Fibroblast of lung (primary cell): ENCODE results near the gene SORCS2.

Experiments used
- CTCF ChIP-seq, 2 donors: IDR thresholded peaks in 1 of 2; conservative IDR thresholded peaks in 1 of 2; 1 replicate in 1 of 2; 2 replicates in 1 of 2; pipeline ENCODE4 v1.5.1; 2011 to 2012; ENCODE audit warnings: low read length in 2 of 2, control low read depth in 1 of 2, inconsistent platforms in 1 of 2, low read depth in 1 of 2, mild to moderate bottlenecking in 1 of 2
- EZH2 ChIP-seq: IDR thresholded peaks from 2 replicates; pipeline ENCODE4 v1.5.1; 2012; ENCODE audit warnings: low read length, control low read depth, mild to moderate bottlenecking; ENCODE audit errors: missing control alignments

DNA sequence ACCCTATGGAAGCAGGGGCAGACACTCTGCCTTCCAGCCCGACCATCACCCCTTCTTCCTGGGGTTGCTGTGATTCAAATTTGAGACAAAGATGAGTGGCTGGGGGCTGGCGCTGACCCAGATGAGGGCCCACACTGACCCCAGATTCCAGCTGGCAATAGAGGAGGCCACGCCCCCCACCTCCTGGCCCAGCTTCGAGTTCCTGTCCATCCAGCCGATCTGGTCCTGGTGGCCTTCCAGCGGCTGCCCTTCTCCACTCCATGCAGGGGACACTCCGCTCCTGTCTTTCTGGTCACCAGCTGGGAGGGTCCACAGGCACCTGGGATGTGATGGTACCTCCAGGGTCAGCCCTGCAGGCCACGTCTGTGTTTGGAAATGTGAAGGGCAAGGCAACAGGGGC lies 340.9 kb downstream of the SORCS2 start:
- no peak for TF ChIP-seq CTCF (conservative IDR thresholded peaks at IDR 0.05 in 1 of 2, IDR thresholded peaks at IDR 0.05 in 1 of 2; ENCODE audit: low read depth in 1 of 2, low read length in 2 of 2)
- no peak for TF ChIP-seq EZH2
